NCI-H146 (cell line): ENCODE data around the gene NLRP2B.
"Not testable (repeated sequence)": the region's sequence is repeated elsewhere in the genome, so short reads cannot be mapped to it uniquely, and the experiment has no call there.

Experiments
- DNase-seq: peaks from one replicate; lab custom pipeline; 2025; lab: John Stamatoyannopoulos, UW

Gene NLRP2B

GRCh38 chrX:57680160-57680559 lies at the start of gene NLRP2B:
TSS of gene NLRP2B (minus strand) at chrX:57680260.
- no peak for DNase-seq

- not testable (repeated sequence) for DNase-seq
Measured at GRCh38 chrX:57725995-57726394, 45.9 kb upstream of the NLRP2B start.

GRCh38 chrX:57681341-57681740 lies 1.3 kb upstream of the NLRP2B start:
- no peak for DNase-seq

GRCh38 chrX:57678686-57679428 lies 1.2 kb downstream of the NLRP2B start:
- no peak for DNase-seq

GRCh38 chrX:57677132-57677858 lies 2.8 kb downstream of the NLRP2B start:
- no peak for DNase-seq

- DNase-seq, result no peak
Measured at GRCh38 chrX:57675320-57675719, 4.7 kb downstream of the NLRP2B start.

- no peak for DNase-seq
Measured at GRCh38 chrX:57674861-57675260, 5.2 kb downstream of the NLRP2B start.

GRCh38 chrX:57669961-57670360 lies 10.1 kb downstream of the NLRP2B start:
- DNase-seq, result no peak

GRCh38 chrX:57667010-57667409 lies 13.1 kb downstream of the NLRP2B start:
- DNase-seq, result no peak

GRCh38 chrX:57655065-57655464 lies 25.0 kb downstream of the NLRP2B start:
- DNase-seq, result no peak

- DNase-seq, result no peak
Measured at GRCh38 chrX:57652705-57653104, 27.4 kb downstream of the NLRP2B start.

- DNase-seq, result no peak
Measured at GRCh38 chrX:57651169-57651919, 28.7 kb downstream of the NLRP2B start.

GRCh38 chrX:57647020-57647419 lies 33.0 kb downstream of the NLRP2B start:
- no peak for DNase-seq

- no peak for DNase-seq
Measured at GRCh38 chrX:57643698-57644097, 36.4 kb downstream of the NLRP2B start.

GRCh38 chrX:57641338-57641737 lies 38.7 kb downstream of the NLRP2B start:
- DNase-seq, result no peak

- DNase-seq, result no peak
Measured at GRCh38 chrX:57640674-57641016, 39.4 kb downstream of the NLRP2B start.

- not testable (repeated sequence) for DNase-seq
Measured at GRCh38 chrX:57629438-57629837, 50.6 kb downstream of the NLRP2B start.
